HG02870 (cell line): ENCODE data around the gene PPT2.
A peak's percentile ranks its signal among the peaks of the same experiment; 100 is the strongest.
"Not testable (repeated sequence)": the region's sequence is repeated elsewhere in the genome, so short reads cannot be mapped to it uniquely, and the experiment has no call there.

ENCODE experiments used
- ATAC-seq: cut with Tn5 transposase; IDR thresholded peaks from one replicate; pipeline ENCODE4 v1.9.1; 2021; ENCODE audit warnings: mild to moderate bottlenecking, moderate library complexity; ENCODE audit not compliant: unreplicated experiment

PPT2 gene

DNA sequence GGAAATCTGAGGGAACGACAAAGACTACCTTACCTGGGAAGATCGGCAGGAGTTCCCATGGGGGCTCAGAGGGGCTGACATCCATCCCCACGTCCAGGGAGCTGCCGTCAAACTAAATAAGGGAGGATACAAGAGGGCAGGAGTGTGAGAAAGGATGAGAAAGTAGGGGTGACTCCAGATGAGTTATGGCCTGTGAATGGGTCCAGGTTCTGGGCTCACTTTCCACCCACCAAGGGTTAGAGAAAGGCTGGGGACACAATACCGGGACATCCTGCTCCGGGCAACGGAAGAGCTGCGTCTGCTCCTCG is 26.6 kb upstream of the PPT2 start:
- ATAC-seq, result no peak

DNA sequence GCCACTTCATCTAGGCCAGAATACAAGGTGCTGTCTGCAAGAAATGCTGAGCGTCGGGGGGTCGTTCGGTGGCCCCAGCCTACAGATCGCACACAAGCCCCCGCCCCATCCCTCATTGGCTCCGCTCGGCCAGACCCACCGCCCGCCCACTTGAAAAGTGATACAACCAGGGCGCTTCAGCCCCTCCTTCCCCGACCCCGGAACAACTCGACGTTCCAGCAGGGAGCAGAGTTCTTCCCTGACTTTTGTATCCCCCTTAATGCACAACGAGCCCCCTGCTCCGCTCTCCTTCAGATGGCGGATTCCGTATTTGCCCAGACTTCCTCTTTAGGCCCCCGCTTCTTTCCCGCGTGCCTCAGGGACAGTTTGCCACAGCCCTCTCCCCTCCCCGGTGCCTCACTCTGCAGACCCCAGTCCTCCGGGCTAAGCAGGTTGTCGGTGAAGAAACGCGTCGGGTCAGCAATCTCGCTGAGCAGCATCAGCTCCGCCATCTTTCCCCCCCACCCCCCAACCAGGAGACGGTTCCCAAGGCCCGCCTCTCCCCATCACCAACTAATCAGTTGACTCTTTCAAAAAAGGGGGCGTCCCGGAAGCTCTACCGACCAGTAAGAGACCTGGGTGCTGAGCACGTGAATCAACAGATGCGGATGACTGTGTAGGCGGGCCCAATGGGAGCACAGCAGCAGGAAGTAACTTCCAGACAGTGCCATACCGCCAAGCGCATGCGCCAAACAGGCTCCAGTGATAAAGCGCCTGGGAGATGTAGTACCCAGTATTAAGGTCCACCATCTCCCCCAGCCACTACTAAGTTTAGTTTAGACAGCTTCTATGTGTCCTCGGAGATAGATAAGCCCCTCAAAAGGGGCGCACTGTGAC is 26.0 kb upstream of the PPT2 start, which contains the start of gene ATF6B:
Gene ATF6B, minus strand, starts transcription at position 530 of the 876 bp plus-strand sequence. Its CDS starts 39 bp downstream, at position 491.
- ATAC-seq, result peak; percentile 81

DNA sequence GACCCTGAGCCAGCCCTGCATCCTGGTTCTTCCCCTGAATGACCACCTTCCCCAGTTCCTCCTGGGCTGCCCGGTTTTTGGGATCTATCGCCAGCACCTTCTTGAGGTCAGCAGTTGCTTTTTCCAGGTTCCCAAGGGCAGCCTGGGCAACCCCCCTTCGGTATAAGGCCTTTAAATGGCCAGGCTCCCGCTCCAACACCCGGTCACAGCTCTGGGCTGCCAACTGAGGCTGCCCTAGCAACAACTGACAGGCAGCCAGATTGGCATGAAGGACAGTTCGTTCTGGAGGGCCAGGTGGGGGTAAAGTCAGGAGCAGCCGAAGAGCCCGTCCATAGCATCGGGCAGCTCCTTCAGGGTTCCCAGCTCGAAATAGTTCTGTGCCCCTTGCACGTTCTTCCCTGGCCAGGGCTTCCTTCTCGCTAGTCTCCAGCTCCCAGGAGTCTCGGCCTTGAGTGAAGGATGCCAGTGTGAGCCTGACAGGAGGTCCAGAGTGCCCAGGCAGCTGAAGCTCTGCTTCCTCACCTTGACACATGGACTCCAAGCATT is 25.1 kb upstream of the PPT2 start:
- ATAC-seq, result no peak

DNA sequence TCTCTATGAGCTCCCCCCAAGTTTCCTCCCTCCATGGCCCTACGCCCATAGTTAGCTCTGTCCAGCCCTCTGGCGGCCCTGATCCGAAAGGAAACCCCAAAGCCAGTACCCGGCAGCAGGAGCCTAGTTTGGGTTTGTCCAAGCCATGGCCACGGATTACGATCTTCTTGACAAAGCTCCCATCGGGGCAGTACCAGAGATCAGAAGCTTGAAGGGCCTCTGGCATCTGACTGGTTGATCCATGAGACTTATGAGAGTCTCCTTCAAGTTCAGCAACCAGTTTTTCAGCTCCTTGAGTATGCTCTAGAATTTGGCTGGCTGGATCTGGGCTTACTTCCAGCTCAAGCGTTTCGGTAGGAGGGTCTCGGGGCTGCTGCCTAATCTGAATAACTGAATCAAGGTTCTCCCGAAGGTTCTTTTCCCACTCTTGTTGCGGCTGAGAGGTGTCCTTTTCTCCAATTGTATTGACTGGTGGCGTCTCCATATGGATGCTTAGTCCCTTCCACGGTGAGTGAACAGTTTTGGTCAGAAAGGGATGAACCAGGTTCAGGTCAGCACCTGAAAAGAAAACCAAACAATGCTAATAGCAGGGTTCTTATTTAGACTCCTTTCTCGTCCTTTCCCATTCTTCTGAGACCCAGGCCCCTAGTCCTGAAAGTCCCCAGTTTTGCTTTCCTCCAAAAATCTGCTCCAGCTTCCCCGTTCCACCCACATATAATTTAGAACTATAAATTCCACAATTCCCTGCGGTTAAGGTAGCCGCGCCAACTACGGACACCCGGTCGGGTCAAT is 24.4 kb upstream of the PPT2 start:
- ATAC-seq, result no peak

DNA sequence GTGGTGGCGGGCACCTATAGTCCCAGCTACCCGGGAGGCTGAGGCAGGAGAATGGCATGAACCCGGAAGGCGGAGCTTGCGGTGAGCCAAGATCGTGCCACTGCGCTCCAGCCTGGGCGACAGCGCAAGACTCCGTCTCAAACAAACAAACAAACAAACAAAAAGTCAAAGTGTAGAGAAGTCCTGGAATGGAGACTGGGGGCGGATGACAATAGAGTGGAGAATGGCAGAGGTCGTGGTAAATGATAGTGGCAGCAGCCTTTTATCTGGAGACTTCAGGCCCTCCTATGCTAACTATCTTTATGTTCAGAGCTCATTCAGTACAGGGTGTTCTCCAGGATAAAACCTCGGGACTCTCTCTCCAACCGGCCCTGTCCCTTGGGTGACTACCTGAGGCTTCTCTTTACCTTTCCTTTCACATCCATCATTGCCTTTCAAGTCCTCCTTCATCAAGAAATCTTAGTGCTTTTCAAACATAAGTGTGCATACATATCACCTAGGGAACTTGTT is 22.4 kb upstream of the PPT2 start:
- no peak for ATAC-seq

DNA sequence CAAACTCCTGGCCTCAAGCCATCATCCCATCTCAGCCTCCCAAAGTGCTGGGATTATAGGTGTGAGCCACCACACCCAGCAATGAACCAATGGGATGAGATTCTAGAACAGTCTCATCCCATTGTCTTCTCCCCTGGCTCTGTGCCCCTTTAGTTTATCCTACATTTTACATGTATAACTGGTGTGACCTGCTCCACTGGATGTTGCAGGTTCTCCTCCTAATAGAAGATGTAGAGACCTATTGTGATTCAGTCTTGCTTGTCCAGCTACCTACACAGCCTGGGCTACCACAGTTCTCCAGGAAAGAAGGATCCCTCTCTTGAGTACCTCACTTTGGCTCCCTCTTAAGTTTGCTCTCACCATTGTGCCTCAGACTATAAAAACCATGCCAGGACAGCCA is 21.8 kb upstream of the PPT2 start:
- no peak for ATAC-seq

DNA sequence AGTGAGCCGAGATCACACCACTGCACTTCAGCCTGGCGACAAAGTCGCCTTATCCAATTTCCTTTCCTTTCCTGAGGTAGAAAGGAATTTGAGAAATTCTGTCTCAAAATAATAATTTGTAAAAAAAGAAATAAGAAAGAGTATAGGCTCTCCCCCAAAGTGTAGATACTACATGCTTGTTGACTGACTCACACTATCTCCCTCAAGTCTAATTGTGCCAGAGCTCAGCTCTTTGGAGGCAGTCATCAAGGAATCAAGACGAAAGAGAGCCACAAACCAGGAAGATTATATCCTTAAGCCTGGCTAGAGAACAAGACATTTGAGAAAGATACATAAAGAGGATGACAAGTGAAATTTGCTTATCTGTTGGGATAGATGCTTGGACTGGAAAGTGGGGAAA is 20.2 kb upstream of the PPT2 start:
- ATAC-seq, result no peak

DNA sequence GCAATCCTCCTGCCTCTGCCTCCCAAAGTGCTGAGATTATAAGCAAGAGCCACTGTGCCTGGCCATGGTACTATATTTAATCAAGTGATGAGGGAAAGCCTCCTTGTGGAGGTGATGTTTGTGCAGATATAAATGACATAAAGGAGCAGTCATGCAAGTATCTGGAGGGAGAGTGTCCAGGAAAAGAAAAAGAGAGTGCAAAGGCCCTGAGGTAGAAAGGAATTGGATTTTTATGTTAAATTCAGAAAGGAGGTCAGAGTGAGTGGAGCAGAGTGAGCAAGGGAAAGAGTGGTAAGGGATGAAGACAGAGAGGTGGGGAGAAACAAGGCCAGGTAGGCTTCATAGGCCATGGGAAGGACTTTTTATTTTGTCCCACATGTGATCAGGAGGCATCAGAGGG is 16.5 kb upstream of the PPT2 start:
- no peak for ATAC-seq

DNA sequence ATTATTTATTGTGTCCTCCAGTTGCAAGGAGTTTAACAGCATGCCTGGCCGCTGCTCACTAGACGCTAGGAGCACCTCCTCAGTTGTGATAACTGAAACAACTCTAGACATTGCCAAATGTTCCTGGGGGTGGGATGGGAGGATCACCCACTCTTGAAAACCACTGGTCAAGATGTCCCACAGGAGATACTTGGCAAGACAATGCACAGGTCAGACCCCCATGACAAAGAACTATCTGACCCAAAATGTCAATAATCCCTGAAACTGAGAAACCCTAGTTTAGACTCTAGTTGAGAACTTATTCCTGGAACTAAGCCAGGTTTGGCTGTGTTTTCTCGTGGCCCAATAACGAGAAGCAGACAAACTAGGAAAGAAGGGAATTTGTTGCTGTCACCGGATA is 14.4 kb upstream of the PPT2 start:
- no peak for ATAC-seq

DNA sequence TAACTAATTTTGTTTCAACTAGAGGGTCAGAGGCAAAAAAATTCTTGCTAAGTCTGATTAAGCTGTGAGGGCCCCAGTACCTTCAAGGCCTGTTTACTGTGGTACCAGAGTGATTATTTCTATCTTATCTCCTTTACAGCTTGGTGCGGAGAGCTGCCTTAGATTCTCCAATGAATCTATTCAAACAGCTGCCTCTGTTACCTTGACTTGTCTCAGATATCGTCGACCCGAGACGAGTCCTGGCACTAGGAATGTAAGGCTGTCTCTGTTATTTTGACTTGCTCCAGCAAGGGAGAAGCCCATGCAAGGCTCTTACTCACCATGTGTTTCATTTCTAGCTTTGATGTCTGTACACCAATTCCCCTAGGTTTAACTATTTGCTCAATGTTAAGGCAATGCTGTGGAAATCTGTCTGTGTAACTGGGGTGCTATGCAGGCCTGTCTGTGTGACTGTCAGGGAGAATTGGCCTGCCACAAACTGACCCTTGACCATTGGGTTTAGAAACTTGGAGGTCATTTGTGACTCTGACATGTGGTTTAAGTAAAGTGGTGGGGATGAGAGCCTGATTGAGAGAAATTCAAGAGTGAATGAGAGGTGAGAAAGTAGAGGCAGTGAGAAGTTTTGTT is 13.4 kb upstream of the PPT2 start:
- ATAC-seq, result no peak

DNA sequence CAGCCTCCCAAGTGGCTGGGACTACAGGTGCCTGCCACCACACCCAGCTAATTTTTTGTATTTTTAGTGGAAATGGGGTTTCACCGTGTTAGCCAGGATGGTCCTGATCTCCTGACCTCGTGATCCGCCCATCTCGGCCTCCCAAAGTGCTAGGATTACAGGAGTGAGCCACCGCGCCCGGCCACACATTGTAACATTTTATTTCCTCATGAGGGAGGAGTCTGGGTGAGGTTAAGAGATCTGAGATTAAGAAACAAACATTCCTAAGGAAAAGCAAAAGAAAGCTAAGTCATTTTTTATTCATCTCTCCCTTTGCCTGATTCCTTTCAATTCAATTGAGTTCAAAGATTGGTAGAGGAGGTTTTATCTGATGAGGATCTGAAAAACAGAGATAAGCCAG is 9.7 kb upstream of the PPT2 start:
- ATAC-seq, result not testable (repeated sequence)

DNA sequence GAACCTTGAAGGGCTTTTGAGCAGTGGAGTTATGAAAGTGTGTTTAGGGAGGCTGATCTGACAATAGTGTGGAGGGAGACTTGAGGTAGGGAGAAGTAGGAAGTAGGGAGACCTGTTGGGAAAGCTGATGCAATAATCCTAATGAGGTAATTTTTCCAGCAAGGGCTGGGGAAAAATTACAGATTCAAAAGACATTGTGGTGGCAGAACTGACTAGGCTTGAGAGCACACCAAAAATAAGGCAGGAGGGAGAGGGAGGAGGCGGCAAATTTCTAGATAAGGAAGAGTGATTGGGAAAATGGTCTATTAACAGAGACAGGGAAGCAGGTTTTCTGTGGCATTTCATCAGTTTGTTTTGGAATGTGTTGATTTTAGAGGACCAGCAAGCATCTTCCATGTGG is 7.7 kb upstream of the PPT2 start:
- no peak for ATAC-seq

DNA sequence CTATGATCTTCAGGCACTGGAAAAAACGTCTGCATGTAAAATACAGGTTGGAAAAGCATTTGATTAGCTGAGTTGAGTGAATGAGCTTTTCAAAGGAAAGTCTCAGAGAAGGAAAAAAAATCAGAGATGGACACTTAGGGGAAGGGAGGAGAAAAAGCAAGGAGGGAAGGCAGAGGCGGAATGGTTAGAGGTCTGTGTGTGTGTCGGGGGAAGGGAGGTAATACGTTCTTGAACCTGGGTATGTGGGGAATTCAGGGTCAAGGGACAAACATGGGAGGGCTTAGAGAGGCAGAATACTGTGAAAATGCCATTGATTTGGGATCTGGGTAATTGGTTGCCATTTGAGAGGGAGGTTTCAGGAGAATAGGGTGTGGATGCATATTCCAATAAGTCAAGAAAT is 7.3 kb upstream of the PPT2 start:
- ATAC-seq, result no peak

DNA sequence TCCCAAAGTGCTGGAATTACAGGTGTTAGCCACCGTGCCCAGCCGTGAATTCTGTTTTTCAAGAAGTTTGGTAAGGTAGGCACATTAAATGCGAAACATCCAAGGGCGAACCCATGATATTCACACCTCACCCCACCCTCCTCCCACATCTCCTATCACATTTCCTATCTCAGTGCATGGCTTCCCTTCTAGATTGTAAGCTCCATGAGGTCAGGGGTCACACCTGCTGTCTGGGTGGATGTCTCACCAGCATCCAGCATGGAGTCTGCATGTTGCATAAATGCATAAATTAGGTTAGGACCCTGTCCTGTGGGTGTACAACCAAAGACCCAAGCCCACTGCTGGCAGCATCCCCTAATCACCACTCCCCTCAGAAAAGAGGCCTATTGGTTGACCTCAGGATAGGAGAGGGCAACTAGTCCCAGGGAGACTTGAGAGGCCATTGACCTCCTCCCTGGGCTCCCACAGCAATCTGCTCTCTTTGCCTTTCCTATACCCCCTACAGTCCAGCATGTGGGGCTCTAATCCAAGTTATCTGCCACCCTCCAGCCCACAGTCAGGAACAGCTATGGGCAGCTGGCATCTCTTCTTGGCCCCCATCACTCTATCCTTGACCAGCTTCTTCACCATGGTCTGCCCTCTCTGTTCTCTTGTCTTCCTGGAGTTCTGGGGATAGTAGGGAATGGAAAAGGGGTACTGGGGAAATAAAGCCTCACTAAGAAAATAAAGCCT is 6.4 kb upstream of the PPT2 start:
- no peak for ATAC-seq

DNA sequence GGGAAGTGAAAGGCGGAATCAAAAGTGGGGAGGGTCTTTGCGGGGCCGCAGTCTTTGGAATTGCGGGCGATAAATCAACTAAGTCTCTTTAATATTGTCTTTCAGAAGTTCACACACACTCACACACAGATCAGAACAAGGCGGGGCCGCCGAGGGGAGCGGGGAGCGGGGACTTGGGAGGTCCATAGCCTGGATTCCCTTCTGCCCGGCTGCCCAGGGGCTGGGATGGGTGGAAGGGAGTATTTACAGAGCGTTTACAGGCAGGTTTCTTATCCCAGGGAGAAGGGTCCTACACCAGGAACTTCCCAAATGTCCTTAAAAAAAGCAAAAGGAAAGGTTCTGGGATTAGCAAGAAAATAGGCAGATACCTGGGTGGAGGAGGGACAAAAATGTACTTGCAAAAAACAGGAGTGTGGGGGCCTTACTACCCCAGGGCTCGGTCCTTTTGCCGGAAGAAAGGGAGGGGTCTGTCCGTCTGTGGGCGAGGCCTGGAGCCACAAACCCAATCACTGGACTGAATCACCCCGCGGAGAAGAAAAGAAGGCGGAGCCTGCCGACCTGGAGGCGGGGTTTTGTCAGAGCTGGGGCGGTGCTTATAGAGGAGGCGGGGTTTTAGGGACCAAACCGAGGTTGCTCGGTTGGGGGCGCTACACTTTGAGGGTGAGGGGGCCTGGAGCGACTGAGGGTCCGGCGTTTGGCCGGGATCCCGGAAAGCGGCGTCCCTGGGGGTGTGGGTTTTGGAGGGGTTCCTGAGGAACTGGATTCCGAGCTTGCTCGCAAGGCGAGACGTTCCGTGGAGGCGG is 5.5 kb upstream of the PPT2 start:
- ATAC-seq, result no peak

DNA sequence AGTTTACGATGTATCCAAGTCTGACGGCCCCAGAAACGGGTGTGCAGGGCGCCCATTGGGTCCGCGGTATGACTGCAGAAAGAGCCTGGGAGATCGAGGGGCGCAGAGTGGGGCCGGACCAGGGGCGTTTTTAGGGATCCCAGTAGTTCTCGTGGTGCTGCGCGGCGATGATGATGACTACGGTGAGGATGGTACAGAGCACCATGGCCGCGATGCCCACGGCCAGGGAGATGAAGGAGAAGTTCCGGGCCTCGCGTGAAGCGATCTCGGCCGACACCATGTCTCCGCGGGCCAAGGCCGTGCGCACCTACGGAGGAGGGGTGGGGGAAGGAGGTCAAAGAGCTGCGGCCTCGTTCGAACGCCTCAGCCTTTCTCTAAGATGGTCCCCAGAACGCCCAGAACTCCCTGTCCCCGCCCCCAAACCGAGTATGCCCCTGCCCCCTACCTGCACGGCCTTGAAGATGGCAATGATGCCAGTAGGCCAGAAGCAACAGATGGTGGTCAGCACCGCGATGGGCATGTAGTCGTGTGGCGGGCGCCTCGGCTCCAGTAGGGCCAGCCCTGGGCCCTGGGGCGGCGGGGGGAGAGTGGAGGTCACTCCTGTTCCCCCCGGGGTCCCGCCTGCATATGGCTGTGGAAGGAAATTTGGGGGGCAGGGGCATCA is 4.7 kb upstream of the PPT2 start:
- no peak for ATAC-seq

DNA sequence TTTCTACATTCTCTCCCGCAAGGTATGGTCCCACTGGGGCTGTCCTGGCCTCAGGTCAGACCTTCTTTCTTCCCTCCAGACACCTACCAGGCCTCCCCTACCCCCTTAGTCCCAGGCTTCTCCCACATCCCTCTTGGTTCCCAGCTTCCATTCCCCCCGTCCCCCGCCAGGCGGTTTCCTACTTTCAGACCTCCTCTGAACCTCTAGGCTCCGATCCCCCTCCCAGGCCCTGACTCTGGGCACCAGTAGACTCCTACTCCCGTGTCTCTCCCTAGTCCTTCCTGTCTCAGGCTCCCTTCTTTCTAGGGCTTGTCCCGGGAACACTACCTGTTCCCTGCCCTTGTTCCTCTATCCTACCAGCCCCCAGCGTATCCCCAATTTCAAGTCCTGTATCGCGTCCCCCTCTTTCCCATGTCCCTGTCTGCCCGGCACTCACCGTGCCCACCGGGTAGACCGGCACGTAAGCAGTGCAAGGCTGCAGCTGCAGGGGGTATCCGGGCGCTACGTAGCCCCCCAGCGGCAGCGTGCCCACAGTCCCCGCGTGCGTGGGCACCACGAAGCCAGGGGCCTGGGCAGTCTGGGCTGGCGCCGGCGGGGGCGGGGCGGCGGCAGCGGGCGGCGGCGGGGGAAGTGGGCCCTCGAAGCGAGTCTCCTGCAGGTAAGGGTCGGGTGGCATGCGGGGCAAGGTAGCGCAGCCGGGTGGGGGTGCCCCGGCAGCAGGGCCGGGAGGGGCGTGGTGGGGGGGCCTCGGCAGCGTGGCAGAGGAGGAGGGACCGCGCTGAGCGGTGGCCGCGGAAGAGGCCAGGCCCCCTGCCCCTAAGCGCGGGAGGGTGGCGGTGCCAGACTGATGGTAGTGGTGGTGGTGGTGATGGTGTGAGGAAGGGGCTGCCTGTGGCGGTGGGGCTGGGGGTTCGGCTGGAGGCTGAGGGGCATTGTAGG is 3.7 kb upstream of the PPT2 start:
- no peak for ATAC-seq

DNA sequence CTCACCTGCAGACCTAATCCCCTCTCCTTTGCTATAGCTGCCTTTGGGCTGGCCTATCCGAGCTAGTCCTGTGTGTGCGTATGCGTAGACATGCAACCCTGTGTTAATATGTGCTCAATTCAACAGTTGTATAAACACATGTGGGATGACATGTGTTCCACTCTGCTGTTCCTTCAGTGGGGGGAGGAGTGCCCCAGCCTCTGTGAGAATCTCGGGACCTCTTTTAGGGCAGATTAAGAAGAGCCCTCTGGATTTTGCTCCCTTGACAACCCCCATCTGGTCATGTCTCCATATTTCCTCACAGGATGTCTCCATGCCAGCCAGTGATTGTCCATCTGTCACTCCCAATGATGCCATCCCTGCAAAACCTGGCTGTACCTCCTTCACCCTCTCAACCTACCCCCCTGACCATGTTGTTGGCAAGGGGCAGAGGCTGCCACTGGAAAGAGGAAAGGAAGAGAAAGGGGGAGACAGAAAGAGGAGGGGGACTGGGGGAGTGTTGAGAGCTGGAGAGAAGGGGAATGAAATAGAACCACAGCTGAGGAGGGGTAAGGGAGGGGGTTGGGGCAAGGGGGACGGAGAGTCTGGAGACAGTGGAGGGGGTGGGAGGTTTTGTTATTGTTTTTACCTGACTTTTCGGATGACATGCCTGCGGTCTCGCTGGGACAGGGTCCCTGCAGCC is 2.6 kb upstream of the PPT2 start:
- ATAC-seq, result no peak
